Glutamatergic neuron (in vitro differentiated cells): ENCODE measurements around the gene SRCIN1. TPM values are rescaled to one million over a fixed set of nuclear protein-coding genes. Genes with fewer than 3 reads are reported as not detected.

Source experiments
- DNase-seq: peaks from one replicate; pipeline ENCODE4 v3.0.0; 2022
- H3K27ac Mint-ChIP-seq: one replicate; pipeline ENCODE4 v1.8.0; 2020; ENCODE audit warnings: mild to moderate bottlenecking, mixed read lengths, inconsistent platforms; ENCODE audit not compliant: unreplicated experiment
- H3K27me3 Mint-ChIP-seq: one replicate; pipeline ENCODE4 v1.8.0; 2020; ENCODE audit warnings: mild to moderate bottlenecking, moderate library complexity, mixed read lengths, inconsistent platforms; ENCODE audit not compliant: unreplicated experiment
- H3K36me3 Mint-ChIP-seq: one replicate; pipeline ENCODE4 v1.8.0; 2020; ENCODE audit warnings: mild to moderate bottlenecking, mixed read lengths, inconsistent platforms; ENCODE audit not compliant: unreplicated experiment
- H3K4me1 Mint-ChIP-seq: one replicate; pipeline ENCODE4 v1.8.0; 2020; ENCODE audit warnings: mild to moderate bottlenecking, low read depth, mixed read lengths, inconsistent platforms; ENCODE audit not compliant: unreplicated experiment
- H3K4me3 Mint-ChIP-seq: one replicate; pipeline ENCODE4 v1.8.0; 2020; ENCODE audit warnings: mild to moderate bottlenecking, mixed read lengths, inconsistent platforms; ENCODE audit not compliant: unreplicated experiment
- H3K9me3 Mint-ChIP-seq: one replicate; pipeline ENCODE4 v1.8.0; 2020; ENCODE audit warnings: mild to moderate bottlenecking, moderate library complexity, mixed read lengths, inconsistent platforms; ENCODE audit not compliant: unreplicated experiment
- total RNA-seq: library from RNA; stranded (reverse); fragmentation: NEBNext Ultra II Directional; extraction: Animal tissue kit (Norgen Biotek cat#: 25700); gene quantifications from one replicate; pipeline ENCODE4 v1.2.1, GENCODE V29; 2021; ENCODE audit not compliant: unreplicated experiment
- TF ChIP-seq, protein P1 (sequence below): fragments of 200-600 bp; sonication (generic); IDR thresholded peaks from one replicate; pipeline ENCODE4 v1.5.0; 2021; ENCODE audit not compliant: partially characterized antibody, unreplicated experiment

The SRCIN1 gene
- total RNA-seq, 1 donor from 2014 or later = 20.8 TPM

DNA sequence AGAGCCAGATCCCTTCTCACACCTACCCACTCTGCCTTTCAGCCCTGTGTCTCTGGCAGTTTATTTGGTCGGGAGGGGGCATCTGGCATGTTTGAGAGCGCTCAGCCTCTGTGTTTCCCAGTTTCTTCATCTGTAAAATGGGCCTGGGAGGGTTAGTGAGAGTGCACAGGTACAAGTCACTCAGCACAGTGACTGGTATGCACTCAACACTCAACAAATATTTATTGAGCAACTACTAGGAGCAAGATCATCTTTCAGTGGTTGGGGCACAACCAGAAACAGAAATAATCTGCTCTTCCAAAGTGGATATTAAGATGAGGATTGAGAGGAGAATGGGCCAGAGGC is 13.7 kb upstream of the SRCIN1 start:
- TF ChIP-seq, protein P1, sequence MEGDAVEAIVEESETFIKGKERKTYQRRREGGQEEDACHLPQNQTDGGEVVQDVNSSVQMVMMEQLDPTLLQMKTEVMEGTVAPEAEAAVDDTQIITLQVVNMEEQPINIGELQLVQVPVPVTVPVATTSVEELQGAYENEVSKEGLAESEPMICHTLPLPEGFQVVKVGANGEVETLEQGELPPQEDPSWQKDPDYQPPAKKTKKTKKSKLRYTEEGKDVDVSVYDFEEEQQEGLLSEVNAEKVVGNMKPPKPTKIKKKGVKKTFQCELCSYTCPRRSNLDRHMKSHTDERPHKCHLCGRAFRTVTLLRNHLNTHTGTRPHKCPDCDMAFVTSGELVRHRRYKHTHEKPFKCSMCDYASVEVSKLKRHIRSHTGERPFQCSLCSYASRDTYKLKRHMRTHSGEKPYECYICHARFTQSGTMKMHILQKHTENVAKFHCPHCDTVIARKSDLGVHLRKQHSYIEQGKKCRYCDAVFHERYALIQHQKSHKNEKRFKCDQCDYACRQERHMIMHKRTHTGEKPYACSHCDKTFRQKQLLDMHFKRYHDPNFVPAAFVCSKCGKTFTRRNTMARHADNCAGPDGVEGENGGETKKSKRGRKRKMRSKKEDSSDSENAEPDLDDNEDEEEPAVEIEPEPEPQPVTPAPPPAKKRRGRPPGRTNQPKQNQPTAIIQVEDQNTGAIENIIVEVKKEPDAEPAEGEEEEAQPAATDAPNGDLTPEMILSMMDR = no peak
- H3K36me3 Mint-ChIP-seq = no peaks in the 10 kb centered on the region
- H3K4me3 Mint-ChIP-seq = no peak overlapping the region
- H3K27me3 Mint-ChIP-seq = peaks cover 8% of the 10 kb centered on the region
- peaks cover 14% of the 10 kb centered on the region for H3K4me1 Mint-ChIP-seq
- no peak overlapping the region for H3K27ac Mint-ChIP-seq
- no peak for DNase-seq
- H3K9me3 Mint-ChIP-seq = peaks cover 9% of the 10 kb centered on the region

DNA sequence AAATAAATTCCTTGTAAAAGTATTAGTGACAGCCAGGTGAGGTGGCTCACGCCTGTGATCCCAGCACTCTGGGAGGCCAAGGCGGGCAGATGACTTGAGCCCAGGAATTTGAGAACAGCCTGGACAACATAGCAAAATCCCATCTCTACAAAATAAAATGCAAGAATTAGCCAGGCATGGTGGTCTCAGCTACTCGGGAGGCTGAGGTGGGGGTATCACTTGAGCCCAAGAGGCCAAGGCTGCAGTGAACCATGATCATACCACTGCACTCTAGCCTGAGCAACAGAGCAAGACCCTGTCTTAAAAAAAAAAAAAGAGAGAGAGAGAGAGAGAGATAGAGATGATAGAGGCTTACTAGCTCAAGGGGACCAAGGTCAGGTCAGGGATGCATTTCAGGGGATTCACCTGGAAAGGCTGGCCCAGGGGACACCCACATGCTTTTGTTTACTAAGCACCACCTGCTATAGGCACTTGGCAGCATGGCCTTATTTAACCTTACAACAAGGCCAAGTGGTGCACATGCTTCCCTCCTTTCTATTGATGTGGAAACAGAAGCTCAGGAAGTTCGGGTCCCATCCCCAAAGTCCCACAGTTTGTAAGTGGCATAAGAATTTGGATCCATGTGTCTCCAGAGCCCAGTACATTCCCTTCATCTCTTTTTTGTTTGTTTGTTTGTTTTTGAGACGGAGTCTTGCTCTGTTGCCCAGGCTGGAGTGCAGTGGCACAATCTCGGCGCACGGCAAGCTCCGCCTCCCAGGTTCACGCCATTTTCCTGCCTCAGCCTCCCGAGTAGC is 12.4 kb upstream of the SRCIN1 start:
- Mint-ChIP-seq H3K27me3 (peaks cover 10% of the 10 kb centered on the region), H3K27ac (no peak overlapping the region), H3K4me3 (no peak overlapping the region), H3K36me3 (no peaks in the 10 kb centered on the region), H3K4me1 (peaks cover 14% of the 10 kb centered on the region), H3K9me3 (peaks cover 15% of the 10 kb centered on the region)
- DNase-seq = no peak
- TF ChIP-seq, protein P1 = no peak

DNA sequence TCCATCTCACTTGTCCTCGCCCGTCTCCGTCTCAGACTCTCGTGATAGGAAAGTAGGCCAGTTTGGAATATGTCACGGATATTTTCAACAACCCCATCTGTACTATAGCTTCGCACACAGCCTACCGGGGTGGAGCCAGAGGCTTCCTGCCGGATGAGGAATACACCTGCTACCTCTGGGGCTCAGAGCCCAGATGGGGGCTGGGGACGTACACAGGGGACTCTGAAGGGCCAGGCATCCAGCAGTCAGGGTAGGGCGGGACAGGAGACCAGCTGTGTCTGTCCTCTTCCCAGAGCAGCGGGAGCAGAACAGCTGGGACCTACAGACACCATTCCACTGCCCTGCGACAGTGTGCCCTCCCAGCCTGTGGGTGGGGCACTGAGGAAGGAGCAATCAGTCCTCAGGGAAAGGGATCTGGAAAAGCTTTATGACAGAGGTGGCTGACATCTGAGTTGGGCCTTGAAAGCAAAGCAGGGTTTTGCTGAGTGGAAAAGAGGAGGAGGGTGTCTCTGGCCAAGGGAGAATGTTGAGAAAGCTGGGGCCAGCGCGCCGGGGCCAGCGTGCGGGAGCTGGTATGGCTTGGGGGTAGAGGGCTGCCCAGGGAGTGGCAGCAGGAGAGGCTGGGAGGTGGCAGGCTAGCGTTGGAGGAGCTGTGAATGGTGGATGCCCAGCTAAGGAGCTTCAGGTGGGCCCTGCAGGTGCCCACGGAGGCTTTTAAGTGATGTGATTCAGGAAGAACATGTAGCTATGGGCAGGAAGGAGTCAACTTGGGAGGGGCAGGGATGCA is 11.5 kb upstream of the SRCIN1 start:
- peaks cover 15% of the 10 kb centered on the region for H3K9me3 Mint-ChIP-seq
- peak overlapping the region; percentile 29 for H3K27ac Mint-ChIP-seq
- H3K4me3 Mint-ChIP-seq = peak overlapping the region; percentile 79
- peaks cover 14% of the 10 kb centered on the region for H3K4me1 Mint-ChIP-seq
- peaks cover 10% of the 10 kb centered on the region for H3K27me3 Mint-ChIP-seq
- peak; percentile 44 for DNase-seq
- H3K36me3 Mint-ChIP-seq = peaks cover 5% of the 10 kb centered on the region
- TF ChIP-seq, protein P1 = no peak

DNA sequence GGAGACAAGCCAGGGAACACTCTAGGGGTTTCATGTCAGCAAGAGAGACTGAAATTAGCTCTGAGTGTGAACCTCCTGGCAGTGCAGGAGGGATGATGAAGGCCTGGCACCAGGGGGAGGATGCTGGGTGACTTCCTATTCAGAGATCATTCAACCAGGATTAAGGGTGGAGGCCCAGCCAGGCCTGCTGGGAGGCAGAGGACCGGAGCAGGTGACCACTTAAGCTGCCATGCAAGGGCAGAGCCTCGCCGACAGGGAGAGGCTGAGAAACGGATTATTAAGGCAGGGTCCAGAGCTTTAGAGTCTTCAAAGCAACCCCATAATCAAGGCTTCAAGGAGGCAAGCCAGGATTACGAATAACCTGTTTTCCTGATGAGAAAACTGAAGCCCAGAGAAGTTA is 10.6 kb upstream of the SRCIN1 start:
- no peak for DNase-seq
- Mint-ChIP-seq H3K36me3 (peaks cover 10% of the 10 kb centered on the region), H3K9me3 (peaks cover 15% of the 10 kb centered on the region), H3K4me3 (peak overlapping the region; percentile 61), H3K4me1 (peaks cover 14% of the 10 kb centered on the region), H3K27me3 (peaks cover 10% of the 10 kb centered on the region), H3K27ac (peak overlapping the region; percentile 52)
- TF ChIP-seq, protein P1 = no peak
